ENCODE results near the gene TMED5.

TMED5 gene

DNA sequence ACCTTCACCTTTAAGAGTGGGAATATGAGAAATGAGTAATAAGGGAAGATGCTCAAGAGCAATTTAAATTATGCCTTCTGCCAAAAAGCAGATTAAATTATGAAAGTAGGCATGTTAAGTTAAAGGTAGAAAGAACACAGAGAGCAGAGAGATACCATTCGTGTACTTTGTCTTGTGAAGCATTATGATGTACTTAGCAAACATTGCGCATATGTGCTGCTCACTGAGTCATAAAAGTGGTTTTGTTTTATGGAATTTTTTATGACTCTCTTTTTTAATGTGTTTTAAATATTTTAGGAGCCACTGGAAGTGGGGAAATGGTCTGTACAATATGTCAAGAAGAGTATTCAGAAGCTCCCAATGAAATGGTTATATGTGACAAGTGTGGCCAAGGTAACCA is 65.8 kb downstream of the TMED5 start:
- DNase-seq = no peak

- DNase-seq = no peak
Measured at GRCh38 chr1:93113127-93113526, 67.1 kb downstream of the TMED5 start.

- DNase-seq = no peak
Measured at GRCh38 chr1:93111561-93111960, 68.7 kb downstream of the TMED5 start.

GRCh38 chr1:93111065-93111464 is 69.1 kb downstream of the TMED5 start:
- no peak for DNase-seq

DNA sequence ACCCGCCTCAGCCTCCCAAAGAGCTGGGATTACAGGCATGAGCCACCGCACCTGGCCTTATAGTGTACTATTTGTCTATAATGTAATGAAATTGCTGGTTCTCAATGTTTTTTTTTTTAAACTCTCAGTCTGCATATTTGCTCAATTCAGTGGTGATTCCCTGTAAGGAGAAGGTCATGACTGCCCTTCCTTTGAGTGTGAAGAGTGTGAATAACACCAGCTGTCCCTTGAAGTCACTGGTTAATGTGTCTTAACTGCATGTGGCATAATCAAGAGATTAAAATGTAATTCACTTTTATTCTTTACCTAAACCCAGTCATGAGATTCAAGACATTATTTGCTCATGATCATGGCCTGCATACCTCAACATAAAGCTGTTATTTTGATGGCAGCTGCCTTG is 70.6 kb downstream of the TMED5 start:
- no peak for DNase-seq

- no peak for DNase-seq
Measured at GRCh38 chr1:93108335-93108734, 71.9 kb downstream of the TMED5 start.

- DNase-seq = no peak
Measured at GRCh38 chr1:93107395-93107794, 72.8 kb downstream of the TMED5 start.

GRCh38 chr1:93106226-93106625 is 74.0 kb downstream of the TMED5 start:
- DNase-seq = no peak

- DNase-seq = no peak
Measured at GRCh38 chr1:93102142-93102541, 78.1 kb downstream of the TMED5 start.
